Testis (tissue), 2 donors: ENCODE data around the gene PLA2G4D.

ENCODE experiments used
- CTCF ChIP-seq, 3 experiments: fragments of 450-650 bp in 2 of 3; fragments of 200-600 bp in 1 of 3; sonication (generic) in 1 of 3; IDR thresholded peaks; one replicate each; pipeline ENCODE4 v1.5.1; 2016 to 2019; ENCODE audit warnings: antibody characterized with exemption in 3 of 3, mild to moderate bottlenecking in 2 of 3, moderate library complexity in 1 of 3
- POLR2A ChIP-seq: fragments of 450-650 bp; IDR thresholded peaks from one replicate; pipeline ENCODE4 v1.6.1; 2017; ENCODE audit warnings: antibody characterized with exemption, mild to moderate bottlenecking, moderate library complexity

DNA sequence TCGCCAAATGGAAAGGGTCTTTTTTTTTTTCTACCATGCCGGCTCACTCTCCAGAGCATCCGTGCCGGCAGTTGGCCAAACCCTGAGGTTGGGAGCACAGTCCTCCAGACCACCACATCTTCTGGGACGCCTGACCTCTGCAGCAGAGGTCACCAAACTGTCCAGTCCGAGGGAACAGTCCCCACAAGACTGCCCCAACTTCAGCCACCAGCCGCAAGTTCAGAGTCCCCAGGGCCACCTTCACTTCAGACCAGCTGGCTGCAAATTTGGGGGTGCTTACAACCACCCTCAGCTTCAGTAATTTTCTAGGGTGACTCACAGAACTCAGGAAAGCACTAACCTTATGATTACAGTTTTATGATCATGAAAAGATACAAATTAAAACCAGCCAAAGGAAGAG lies 28.9 kb downstream of the PLA2G4D start:
- no peak for TF ChIP-seq CTCF (IDR thresholded peaks at IDR 0.05)
- TF ChIP-seq POLR2A: no peak
